ENCODE results near the gene SERPINB6.
"Not testable (repeated sequence)": the region's sequence is repeated elsewhere in the genome, so short reads cannot be mapped to it uniquely, and the experiment has no call there.

GRCh38 chr6:2972219-2972487, 786 bp upstream of the SERPINB6 start:
- not testable (repeated sequence) for TF ChIP-seq CTCF (conservative IDR thresholded peaks at IDR 0.05); ZFX (IDR thresholded peaks at IDR 0.05)
